ENCODE measurements around the gene PTER.

PTER gene

GRCh38 chr10:16527452-16527851 is 90.6 kb downstream of the PTER start:
- TF ChIP-seq, protein P1, sequence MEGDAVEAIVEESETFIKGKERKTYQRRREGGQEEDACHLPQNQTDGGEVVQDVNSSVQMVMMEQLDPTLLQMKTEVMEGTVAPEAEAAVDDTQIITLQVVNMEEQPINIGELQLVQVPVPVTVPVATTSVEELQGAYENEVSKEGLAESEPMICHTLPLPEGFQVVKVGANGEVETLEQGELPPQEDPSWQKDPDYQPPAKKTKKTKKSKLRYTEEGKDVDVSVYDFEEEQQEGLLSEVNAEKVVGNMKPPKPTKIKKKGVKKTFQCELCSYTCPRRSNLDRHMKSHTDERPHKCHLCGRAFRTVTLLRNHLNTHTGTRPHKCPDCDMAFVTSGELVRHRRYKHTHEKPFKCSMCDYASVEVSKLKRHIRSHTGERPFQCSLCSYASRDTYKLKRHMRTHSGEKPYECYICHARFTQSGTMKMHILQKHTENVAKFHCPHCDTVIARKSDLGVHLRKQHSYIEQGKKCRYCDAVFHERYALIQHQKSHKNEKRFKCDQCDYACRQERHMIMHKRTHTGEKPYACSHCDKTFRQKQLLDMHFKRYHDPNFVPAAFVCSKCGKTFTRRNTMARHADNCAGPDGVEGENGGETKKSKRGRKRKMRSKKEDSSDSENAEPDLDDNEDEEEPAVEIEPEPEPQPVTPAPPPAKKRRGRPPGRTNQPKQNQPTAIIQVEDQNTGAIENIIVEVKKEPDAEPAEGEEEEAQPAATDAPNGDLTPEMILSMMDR (IDR thresholded peaks at IDR 0.05; ENCODE audit: unreplicated experiment in 3 of 3), result no peak

GRCh38 chr10:16529853-16530252 is 93.0 kb downstream of the PTER start:
- TF ChIP-seq, protein P1 (IDR thresholded peaks at IDR 0.05; ENCODE audit: unreplicated experiment in 3 of 3), result no peak
- Mint-ChIP-seq H3K27me3 (ENCODE audit: low read depth) (peaks cover 49% of the 10 kb centered on the region), H3K27ac (no peak overlapping the region), H3K36me3 (ENCODE audit: low read depth) (no peaks in the 10 kb centered on the region), H3K4me1 (no peaks in the 10 kb centered on the region), H3K9me3 (no peaks in the 10 kb centered on the region), H3K4me3 (no peak overlapping the region)

More at GRCh38 chr10:16527452-16527851, 90.6 kb downstream of the PTER start:
- Mint-ChIP-seq H3K9me3 (no peaks in the 10 kb centered on the region), H3K27ac (no peak overlapping the region), H3K4me3 (no peak overlapping the region), H3K36me3 (ENCODE audit: low read depth) (no peaks in the 10 kb centered on the region), H3K27me3 (ENCODE audit: low read depth) (peaks cover 73% of the 10 kb centered on the region), H3K4me1 (no peaks in the 10 kb centered on the region)

DNA sequence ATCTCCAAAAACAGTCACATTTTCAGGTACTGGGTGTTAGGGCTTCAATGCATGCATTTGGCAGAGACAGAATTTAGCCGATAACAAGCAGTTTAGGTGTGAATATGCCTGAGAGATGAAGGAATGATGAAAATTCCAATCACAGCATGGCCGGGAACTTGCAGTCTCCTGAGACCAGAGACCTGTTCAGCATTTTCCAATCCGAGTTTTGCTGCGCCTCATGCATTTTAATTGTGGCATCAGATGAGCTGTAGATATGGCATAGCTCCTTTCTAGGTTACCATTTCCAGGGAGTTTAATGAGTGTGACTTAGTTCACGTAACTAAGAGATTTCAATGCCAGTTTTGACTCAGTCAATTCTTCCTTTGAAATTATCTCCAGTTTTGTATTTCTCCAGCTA is 99.3 kb downstream of the PTER start:
- TF ChIP-seq, protein P1 (IDR thresholded peaks at IDR 0.05; ENCODE audit: unreplicated experiment in 3 of 3), result no peak
- Mint-ChIP-seq H3K4me3 (no peak overlapping the region), H3K9me3 (no peaks in the 10 kb centered on the region), H3K27ac (no peak overlapping the region), H3K27me3 (ENCODE audit: low read depth) (peaks cover 16% of the 10 kb centered on the region), H3K4me1 (no peaks in the 10 kb centered on the region), H3K36me3 (ENCODE audit: low read depth) (no peaks in the 10 kb centered on the region)

- Mint-ChIP-seq H3K4me3 (no peak overlapping the region), H3K36me3 (ENCODE audit: low read depth) (no peaks in the 10 kb centered on the region), H3K27ac (no peak overlapping the region), H3K27me3 (ENCODE audit: low read depth) (peaks cover 6% of the 10 kb centered on the region), H3K9me3 (peaks cover 3% of the 10 kb centered on the region), H3K4me1 (no peaks in the 10 kb centered on the region)
- TF ChIP-seq, protein P1 (IDR thresholded peaks at IDR 0.05; ENCODE audit: unreplicated experiment in 3 of 3), result no peak
These were observed 107.3 kb downstream of the PTER start for GRCh38 chr10:16544099-16544498.

DNA sequence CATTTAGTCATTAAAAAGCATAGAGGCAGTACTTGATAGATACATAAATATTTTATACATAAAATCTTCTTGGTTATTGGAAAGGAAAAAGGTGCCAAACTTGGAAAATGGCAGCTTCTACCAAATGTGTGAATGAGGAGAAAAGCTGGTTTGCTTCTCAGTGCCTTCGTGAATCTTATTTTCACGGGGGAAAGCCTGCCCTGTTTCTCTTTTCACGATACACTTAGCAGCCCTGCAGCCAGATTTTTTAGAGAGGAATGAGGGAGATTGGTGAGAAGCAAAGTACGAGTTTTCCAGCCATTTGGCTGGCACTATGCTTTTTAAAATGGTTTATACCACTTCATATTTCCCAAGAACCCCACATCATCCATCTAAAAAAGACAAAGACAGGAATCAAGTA is 107.8 kb downstream of the PTER start:
- no peak overlapping the region for H3K27ac Mint-ChIP-seq
- H3K36me3 Mint-ChIP-seq (ENCODE audit: low read depth), result no peaks in the 10 kb centered on the region
- no peak overlapping the region for H3K4me3 Mint-ChIP-seq
- TF ChIP-seq, protein P1 (IDR thresholded peaks at IDR 0.05; ENCODE audit: unreplicated experiment in 3 of 3), result no peak
- H3K9me3 Mint-ChIP-seq, result peaks cover 3% of the 10 kb centered on the region
- H3K4me1 Mint-ChIP-seq, result no peaks in the 10 kb centered on the region
- peaks cover 9% of the 10 kb centered on the region for H3K27me3 Mint-ChIP-seq (ENCODE audit: low read depth)

- TF ChIP-seq, protein P1 (IDR thresholded peaks at IDR 0.05; ENCODE audit: unreplicated experiment in 3 of 3), result peak; percentile 51 to 69 (median 53)
- H3K36me3 Mint-ChIP-seq (ENCODE audit: low read depth), result no peaks in the 10 kb centered on the region
- no peaks in the 10 kb centered on the region for H3K4me1 Mint-ChIP-seq
- H3K4me3 Mint-ChIP-seq, result no peak overlapping the region
- H3K27me3 Mint-ChIP-seq (ENCODE audit: low read depth), result peaks cover 9% of the 10 kb centered on the region
- peaks cover 3% of the 10 kb centered on the region for H3K9me3 Mint-ChIP-seq
- no peak overlapping the region for H3K27ac Mint-ChIP-seq
These were observed 108.4 kb downstream of the PTER start for GRCh38 chr10:16545116-16545736.

All from nephron (organoid).